NCI-H146 treated with DMSO at 0.1 percent for 48 hours (cell line): ENCODE results near the gene TMEM51.
"Not testable (repeated sequence)": the region's sequence is repeated elsewhere in the genome, so short reads cannot be mapped to it uniquely, and the experiment has no call there.

Source experiments
- DNase-seq: peaks from one replicate; lab custom pipeline; 2025; ENCODE audit not compliant: unreplicated experiment; lab: John Stamatoyannopoulos, UW

The TMEM51 gene

DNA sequence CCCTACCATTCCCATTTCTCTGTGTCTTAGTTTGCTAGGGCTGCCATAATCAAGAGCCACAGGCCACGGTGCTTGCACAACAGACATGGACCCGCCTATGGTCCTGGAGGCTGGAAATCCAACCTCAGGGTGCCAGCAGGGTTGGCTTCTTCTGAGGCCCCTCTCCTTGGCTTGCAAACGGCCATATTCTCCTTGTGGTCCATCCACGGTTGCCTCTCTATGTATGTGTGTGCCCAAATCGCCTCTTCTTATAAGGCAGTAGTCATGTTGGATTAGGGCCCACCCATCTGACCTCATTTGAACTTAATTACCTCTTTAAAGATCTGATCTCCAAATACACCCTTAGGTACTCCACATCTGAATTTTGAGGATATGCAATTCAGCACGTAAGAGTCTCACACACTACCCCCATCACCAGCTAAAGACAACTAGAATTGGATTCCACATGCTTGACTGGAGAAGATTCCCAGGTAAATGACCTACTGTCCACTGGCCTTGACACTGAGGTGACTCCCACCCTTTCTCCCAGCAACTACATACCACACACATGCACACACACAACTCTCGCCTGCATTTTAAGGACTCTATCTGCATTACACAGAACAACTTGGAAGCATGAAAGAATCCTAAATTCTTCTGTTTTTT lies 28.3 kb upstream of the TMEM51 start:
- DNase-seq: no peak

- DNase-seq: no peak
Measured at GRCh38 chr1:15128077-15128476, 25.5 kb upstream of the TMEM51 start.

DNA sequence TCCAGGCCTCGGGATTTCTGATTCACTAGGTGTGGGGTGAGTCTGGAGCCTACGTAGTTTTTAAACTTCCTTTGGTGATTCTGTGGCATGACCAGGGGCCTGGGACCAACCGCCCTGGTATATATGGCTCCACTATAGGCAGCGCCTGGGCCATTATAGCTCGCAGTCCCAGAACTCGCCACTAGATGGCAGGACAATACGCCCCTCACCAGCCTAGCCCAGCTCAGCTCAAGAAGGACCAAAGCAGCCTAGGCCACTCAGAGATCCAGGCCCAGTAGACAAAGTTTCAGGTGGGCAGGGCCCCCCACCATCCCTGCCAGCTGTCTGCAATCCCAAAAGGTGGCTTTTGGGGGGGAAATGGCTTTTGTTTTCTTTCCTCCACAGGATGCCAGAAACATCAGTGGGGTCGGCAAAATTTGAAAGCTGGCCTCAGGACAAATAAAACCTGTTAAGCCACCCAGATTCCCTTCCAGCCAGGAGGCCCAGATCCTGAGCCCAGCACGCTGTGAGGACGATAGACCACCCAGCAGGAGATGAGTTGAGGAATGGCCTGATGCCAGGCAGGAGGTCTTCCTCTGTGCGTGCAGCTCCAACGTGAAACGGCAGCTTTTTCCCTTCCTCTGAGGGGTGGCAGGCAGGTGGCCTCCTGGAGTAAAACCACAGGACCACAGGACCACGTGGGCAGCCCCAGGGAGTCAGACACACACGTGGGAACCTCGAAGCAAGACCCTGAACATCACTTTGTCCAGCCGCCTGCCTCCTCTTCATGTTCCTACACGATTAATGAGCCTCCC lies 24.8 kb upstream of the TMEM51 start:
- DNase-seq: peak; percentile 32

DNA sequence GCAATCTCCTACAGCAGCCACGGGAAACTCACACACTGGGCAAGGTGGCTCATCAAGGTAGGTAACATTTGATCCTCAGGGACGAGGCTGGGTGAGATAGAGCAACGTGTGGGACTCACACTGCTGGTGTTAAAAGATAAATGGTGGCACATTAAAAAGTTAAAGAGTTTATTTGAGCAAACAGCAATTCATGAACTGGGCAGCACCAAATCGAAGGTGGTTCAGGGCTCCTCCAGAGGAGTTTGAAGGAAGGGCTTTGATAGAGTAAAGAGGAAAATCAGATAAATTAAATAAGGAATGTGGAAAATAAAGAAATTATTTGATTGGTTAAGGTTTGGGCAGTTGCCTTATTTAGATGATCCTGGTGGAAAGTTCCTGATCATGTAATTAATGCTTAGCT lies 23.6 kb upstream of the TMEM51 start:
- no peak for DNase-seq

DNA sequence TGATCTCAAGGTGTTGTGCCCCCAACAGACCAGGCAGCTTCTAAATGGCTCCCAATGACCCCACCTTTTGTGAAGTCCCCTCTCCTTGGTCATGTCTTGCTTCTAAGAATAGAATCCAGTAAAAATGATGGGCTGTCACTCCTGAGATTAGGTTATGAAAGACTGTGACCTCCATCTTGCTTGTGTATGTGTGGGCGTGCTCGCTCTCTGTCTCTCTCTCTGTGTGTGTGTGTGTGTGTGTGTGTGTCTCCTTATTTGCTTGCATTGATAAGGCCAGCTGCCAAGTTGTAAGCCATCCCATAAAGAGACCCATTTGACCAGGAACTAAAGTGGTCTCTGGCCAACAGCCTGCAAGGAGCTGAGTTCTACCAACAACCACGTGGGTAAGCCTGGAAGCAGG lies 22.9 kb upstream of the TMEM51 start:
- no peak for DNase-seq

DNA sequence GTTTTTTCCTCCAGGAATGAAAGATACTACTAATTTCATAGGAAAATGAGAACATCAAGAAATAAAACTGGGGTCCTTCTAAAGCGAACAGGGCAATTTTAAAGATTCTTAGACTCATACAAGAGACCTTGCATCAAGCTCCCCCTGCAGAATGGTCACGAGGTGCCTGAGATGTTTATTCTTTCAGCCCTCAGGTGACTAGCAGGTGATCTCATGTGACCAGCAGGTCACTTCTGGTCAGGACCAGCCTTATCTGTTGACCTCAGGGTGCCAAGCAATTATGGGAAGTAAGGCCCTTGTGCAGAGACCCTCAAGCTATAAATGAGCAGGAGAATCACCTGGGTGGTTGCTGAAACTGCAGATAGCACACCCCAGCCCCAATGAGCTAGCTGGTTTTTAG lies 20.6 kb upstream of the TMEM51 start:
- DNase-seq: no peak

- DNase-seq: no peak
Measured at GRCh38 chr1:15134285-15134684, 19.3 kb upstream of the TMEM51 start.

DNA sequence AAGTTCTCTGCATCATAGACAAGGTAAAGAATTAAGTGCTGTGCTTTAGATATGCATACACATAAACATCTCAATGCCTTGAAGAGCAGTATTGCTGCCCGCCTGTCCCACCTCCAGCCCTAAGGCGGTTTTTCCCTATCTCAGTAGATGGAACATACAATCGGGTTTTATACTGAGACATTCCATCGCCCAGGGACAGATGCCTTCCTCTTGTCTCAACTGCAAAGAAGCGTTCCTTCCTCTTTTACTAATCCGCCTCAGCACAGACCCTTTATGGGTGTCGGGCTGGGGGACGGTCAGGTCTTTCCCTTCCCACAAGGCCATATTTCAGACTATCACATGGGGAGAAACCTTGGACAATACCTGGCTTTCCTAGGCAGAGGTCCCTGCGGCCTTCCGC lies 17.9 kb upstream of the TMEM51 start:
- not testable (repeated sequence) for DNase-seq

DNA sequence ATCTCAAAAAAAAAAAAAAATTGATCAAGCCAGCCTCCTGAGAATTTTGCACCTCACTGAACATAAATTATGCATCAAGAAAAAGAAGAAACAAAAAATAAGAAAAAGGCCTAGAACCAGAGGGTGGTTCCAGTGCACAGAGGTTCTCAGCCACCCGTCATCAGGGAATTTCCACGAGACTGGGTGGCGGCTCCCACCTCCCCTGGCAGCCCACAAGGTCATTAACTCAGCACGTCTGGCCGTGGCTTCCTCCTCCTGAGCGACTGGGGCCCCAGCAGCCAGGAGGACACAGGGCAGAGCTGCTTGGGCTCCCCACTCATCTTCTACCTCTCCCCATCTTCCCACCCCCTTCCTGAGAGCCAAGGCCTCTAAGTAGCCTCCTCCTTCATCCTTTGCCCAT lies 15.7 kb upstream of the TMEM51 start:
- DNase-seq: no peak

GRCh38 chr1:15139654-15140350 lies 13.7 kb upstream of the TMEM51 start:
- DNase-seq: peak; percentile 6

GRCh38 chr1:15141935-15142539 lies 11.5 kb upstream of the TMEM51 start:
- no peak for DNase-seq

DNA sequence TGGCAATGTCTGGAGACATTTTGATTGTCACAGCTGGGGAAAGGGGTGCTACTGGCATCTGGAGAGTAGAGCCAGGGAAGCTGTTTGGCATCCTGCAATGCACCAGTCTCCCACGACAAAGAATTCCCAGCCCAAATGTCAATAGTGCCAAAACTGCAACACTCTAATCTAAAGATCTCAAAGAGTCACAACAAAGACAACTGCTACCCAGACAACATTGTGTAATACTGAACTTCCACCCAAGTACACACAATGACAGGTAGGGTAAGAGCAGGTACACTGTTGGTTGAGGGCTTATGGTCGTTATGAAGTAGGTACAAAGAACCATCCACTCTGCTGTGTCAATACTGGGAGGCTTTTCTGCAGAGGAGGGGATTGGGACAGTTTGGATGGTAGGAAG lies 8.2 kb upstream of the TMEM51 start:
- DNase-seq: no peak

DNA sequence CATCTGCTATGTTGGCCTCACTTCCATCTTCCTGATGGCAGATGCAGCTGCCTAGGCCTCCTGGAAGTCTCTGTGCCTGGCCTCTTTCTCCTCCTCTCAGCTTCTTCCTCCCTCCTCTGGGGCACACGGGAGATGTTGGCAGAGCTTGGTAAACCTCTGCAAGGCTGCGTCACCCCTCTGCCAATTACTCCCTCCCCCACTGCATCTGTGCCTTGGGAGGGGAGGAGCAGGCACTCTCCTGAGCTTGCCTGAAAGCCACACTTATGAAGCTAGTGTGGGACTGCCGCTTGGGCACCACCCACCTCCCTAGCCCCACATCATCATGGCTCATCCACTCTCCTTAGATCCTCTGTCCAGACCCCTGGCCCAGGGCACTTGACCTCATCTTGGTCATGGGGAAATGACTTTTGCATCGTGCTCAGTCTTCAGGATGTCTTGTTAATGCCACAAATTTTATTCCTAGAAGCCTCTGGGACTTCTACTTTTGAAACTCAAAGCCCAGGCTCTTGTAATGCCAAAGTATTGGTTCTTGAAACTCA lies 7.3 kb upstream of the TMEM51 start:
- DNase-seq: no peak

DNA sequence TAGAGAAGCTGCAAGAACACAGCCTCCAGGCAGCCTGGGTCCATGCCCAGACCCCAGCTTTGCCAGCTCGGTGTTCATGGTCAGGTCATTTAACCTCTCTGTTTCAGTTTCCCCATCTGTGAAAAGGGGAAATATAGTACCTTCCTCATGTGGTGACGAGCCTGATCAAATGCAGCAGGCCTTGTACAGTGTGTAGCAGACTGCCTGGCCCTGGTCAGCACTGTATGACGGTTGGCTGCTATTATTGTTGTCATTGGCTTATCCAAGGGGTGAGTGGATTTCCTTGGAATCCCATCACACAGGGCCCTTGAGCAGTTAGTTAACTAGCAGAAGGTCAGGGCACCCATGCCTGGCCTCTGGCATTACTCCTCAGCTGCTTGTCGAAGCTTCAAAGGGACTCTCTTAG lies 6.6 kb upstream of the TMEM51 start:
- no peak for DNase-seq

DNA sequence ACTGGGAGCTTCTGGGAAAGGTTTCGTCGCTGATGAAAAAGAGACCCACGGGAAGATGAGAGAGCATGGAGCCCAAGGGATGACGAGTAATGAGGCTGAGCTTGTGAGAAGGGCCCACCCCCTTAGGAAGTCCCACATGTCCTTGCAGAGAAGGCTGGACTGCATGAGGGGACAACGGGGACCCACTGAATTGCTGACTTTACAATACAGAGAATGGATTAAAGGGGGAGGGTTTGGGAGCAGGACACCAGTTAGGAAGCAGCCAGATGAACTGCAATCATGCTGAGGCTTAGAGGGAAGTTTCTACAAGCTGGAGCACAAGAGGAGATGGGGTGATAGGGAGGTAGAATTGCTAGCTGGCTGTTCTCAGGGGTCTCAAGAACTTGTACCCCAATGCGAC lies 5.5 kb upstream of the TMEM51 start:
- no peak for DNase-seq

DNA sequence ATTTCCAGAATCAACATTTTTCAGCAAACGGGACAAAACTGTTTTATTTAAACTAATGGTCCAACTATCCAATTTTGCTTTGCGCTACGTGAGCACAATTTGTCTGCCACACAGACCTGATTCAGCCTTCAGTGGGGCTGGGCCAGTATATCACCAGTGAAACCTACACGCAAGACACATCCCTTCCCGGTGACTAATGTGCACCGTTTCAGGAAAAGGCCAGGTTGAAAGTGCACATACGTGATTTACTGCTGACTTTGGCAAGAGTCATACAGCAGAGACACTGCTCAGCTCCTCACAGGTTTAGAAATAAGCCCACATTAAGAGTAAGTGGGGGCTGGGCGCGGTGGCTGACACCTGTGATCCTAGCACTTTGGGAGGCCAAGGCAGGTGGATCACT lies 5.1 kb upstream of the TMEM51 start:
- DNase-seq: no peak

GRCh38 chr1:15148941-15149340 lies 4.6 kb upstream of the TMEM51 start:
- DNase-seq: no peak

DNA sequence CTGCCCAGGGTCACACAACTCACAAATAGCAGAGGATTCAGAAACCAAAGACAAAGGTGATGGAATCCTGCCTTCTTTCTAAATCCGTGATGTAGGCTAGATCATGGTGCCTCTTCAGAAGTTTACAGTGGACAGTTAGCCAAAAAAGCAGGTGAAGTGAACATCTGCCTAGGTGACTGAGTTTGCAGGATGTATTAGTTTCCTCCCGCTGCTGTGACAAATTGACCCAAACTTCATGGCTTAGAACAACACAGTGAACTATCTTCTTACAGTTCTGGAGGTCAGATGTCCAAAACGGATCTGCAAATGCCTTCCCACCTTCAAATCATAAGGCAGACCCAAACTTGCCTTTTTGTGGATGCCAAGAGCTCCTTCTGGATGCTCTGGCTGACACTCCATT lies 3.2 kb upstream of the TMEM51 start:
- no peak for DNase-seq

GRCh38 chr1:15151377-15151806 lies 2.2 kb upstream of the TMEM51 start:
- DNase-seq: no peak

DNA sequence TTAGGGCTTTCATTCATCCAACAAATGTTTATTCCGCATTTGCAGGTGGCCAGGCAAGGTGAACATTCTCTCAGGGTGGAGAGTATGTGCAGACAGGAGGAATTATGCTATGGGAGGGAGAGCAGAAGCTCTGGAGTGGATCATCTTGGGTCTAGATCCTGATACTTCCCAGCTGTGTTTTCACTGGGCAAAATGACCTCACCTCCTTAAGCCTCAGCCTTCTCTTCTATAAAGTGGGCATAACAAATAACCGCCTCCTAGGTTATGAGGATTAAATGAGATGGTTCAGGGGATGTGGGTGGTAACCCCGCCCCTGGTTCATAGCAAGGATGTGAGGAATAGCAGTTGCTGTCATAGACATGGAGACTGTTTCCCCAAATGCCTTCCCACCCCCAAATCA lies 1.7 kb upstream of the TMEM51 start:
- DNase-seq: no peak
